MM.1S (cell line): Measurements from ENCODE around the gene UBASH3A.

Experiments used
- EZH2 ChIP-seq: fragments of 300-600 bp; sonication (generic); optimal IDR thresholded peaks from 2 replicates; pipeline ENCODE3; 2017; ENCODE audit warnings: low read depth, mild to moderate bottlenecking, antibody characterized with exemption, low read length, mixed read lengths
- EZH2phosphoT487 ChIP-seq: fragments of 300-600 bp; sonication (generic); IDR thresholded peaks from 2 replicates; pipeline ENCODE4 v1.6.1; 2018; ENCODE audit warnings: antibody characterized with exemption, low read length
- TF ChIP-seq, protein P1 (sequence below): fragments of 300-600 bp; sonication (generic); IDR thresholded peaks from 2 replicates; pipeline ENCODE4 v1.5.1; 2016; ENCODE audit warnings: antibody characterized with exemption, low read length, mixed read lengths

GRCh38 chr21:42374864-42375499 lies 28.7 kb upstream of the UBASH3A start:
- TF ChIP-seq, protein P1, sequence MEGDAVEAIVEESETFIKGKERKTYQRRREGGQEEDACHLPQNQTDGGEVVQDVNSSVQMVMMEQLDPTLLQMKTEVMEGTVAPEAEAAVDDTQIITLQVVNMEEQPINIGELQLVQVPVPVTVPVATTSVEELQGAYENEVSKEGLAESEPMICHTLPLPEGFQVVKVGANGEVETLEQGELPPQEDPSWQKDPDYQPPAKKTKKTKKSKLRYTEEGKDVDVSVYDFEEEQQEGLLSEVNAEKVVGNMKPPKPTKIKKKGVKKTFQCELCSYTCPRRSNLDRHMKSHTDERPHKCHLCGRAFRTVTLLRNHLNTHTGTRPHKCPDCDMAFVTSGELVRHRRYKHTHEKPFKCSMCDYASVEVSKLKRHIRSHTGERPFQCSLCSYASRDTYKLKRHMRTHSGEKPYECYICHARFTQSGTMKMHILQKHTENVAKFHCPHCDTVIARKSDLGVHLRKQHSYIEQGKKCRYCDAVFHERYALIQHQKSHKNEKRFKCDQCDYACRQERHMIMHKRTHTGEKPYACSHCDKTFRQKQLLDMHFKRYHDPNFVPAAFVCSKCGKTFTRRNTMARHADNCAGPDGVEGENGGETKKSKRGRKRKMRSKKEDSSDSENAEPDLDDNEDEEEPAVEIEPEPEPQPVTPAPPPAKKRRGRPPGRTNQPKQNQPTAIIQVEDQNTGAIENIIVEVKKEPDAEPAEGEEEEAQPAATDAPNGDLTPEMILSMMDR, result no peak
- TF ChIP-seq EZH2phosphoT487, result no peak
- no peak for TF ChIP-seq EZH2
